ENCODE data around the gene DNAH17. TPM values are rescaled to one million over a fixed set of nuclear protein-coding genes. Genes with fewer than 3 reads are reported as not detected.

Gene DNAH17
- total and polyA plus RNA-seq, 2 of the 8 experiments (the other 6 are each of a cell fraction or from before 2014, with no cell fraction given) = 0.14 to 0.67 TPM

GRCh38 chr17:78400581-78401240, 176.5 kb downstream of the DNAH17 start (continued):
- TF ChIP-seq CHD7 (IDR thresholded peaks at IDR 0.05; ENCODE audit: insufficient replicate concordance, low read length) (no peak), SP1 (IDR thresholded peaks at IDR 0.05; ENCODE audit: low read depth, low read length) (no peak), JUND (IDR thresholded peaks at IDR 0.05; ENCODE audit: low read length) (no peak), SIN3A (conservative IDR thresholded peaks at IDR 0.05 in 1 of 2, IDR thresholded peaks at IDR 0.05 in 1 of 2; ENCODE audit: low read depth in 1 of 2, low read length in 2 of 2) (no peak), MAX (IDR thresholded peaks at IDR 0.05) (no peak), CTCF (IDR thresholded peaks at IDR 0.05; ENCODE audit: control extremely low read depth in 1 of 3, insufficient read depth in 1 of 3, low read depth in 1 of 3, low read length in 3 of 3) (no peak), POLR2A (IDR thresholded peaks at IDR 0.05; ENCODE audit: control extremely low read depth in 1 of 2, low read depth in 2 of 2, low read length in 2 of 2) (no peak), TAF1 (IDR thresholded peaks at IDR 0.05; ENCODE audit: low read depth, low read length) (no peak)
